ENCODE data around the gene OR5L1. TPM values are rescaled to one million over a fixed set of nuclear protein-coding genes. Genes with fewer than 3 reads are reported as not detected.

OR5L1 gene
- total RNA-seq, 1 experiment from 2014 or later, result not detected

GRCh38 chr11:55819330-55819729 is 8.2 kb downstream of the OR5L1 start, which contains the start of gene OR5D18:
Gene OR5D18 (plus strand): TSS chr11:55819630. CDS start chr11:55819630, 0 bp downstream.
- CTCF ChIA-PET, result no interaction called here
- Histone ChIP-seq H3K9me3 (ENCODE audit: control insufficient read depth in 1 of 2, insufficient read depth in 1 of 2, low read depth in 1 of 2, low read length in 2 of 2) (peaks cover 6 to 12% of the 10 kb centered on the region in 2 experiments; a peak in 3 of 4 replicates), H3K9me2 (ENCODE audit: insufficient read depth) (no peaks in the 10 kb centered on the region), H3K27me3 (ENCODE audit: insufficient read depth, low read length) (no peaks in the 10 kb centered on the region), H3K27ac (ENCODE audit: low read depth, low read length) (no peak within 1 kb of the TSS), H3K4me1 (ENCODE audit: control insufficient read depth in 1 of 2, insufficient read depth in 2 of 2, low read length in 2 of 2) (no peaks in the 10 kb centered on the region), H3K4me2 (ENCODE audit: low read length) (no peak within 1 kb of the TSS), H3K9ac (ENCODE audit: low read length) (no peak within 1 kb of the TSS), H3K4me3 (replicated peaks in 1 of 2; ENCODE audit: low read depth in 1 of 2, low read length in 2 of 2) (no peak within 1 kb of the TSS), H3K79me2 (ENCODE audit: insufficient read depth, low read length) (no peaks in the 10 kb centered on the region), H3K36me3 (ENCODE audit: control insufficient read depth in 1 of 2, insufficient read depth in 2 of 2, low read length in 2 of 2) (no peaks in the 10 kb centered on the region), H4K20me1 (ENCODE audit: insufficient read depth) (no peaks in the 10 kb centered on the region), H2AFZ (ENCODE audit: low read depth, low read length, poor library complexity, severe bottlenecking) (no peak within 1 kb of the TSS)
- ATAC-seq (no peak), DNase-seq (ENCODE audit: low read depth, low spot score) (no peak)
- intact Hi-C loops (cut with micrococcal nuclease), result no loop called here
- no TSS peak for BruUV-seq (replicated peaks)
- RAD21 ChIA-PET (ENCODE audit: low non-redundant PET in 1 of 2, low total read pairs in 2 of 2, uncharacterized antibody in 2 of 2, unreplicated experiment in 2 of 2), result no interaction called here
- POLR2A ChIA-PET, result no interaction called here
- TF ChIP-seq ELF1 (IDR thresholded peaks at IDR 0.05; ENCODE audit: borderline replicate concordance, low read depth), result no peak
- no peak for TF ChIP-seq ATF3 (IDR thresholded peaks at IDR 0.05)

DNA sequence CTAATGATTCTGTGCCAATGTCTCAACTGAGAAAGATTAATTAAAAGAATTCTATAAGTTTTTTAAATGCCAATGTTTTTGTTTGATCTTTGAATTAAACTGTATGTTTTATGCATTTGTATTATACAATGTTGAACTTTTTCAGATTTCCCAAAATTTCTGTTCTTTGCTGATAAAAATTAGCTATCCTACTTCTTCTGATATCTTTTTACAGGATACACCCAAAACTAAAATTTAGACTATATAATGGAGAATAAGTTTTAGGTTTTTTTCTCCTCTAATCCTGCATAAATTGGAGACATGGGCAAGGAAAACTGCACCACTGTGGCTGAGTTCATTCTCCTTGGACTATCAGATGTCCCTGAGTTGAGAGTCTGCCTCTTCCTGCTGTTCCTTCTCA is 15.8 kb downstream of the OR5L1 start, which contains the start of gene OR5L2:
TSS of gene OR5L2 (plus strand) at position 301 of the 400 bp plus-strand sequence. CDS start at position 301, 0 bp downstream.
- no peak within 1 kb of the TSS for H2AFZ ChIP-seq (ENCODE audit: low read depth, low read length, poor library complexity, severe bottlenecking)
- H3K4me3 ChIP-seq (replicated peaks in 1 of 2; ENCODE audit: low read depth in 1 of 2, low read length in 2 of 2), result no peak within 1 kb of the TSS
- peaks cover 11 to 13% of the 10 kb centered on the region in 2 experiments; a peak in 2 of 4 replicates for H3K9me3 ChIP-seq (ENCODE audit: control insufficient read depth in 1 of 2, insufficient read depth in 1 of 2, low read depth in 1 of 2, low read length in 2 of 2)
- ATAC-seq (no peak), DNase-seq (ENCODE audit: low read depth, low spot score) (no peak)
- no peaks in the 10 kb centered on the region for H3K9me2 ChIP-seq (ENCODE audit: insufficient read depth)
- H3K9ac ChIP-seq (ENCODE audit: low read length), result no peak within 1 kb of the TSS
- no TSS peak for BruUV-seq (replicated peaks)
- intact Hi-C loops (cut with micrococcal nuclease), result no loop called here
- H3K27me3 ChIP-seq (ENCODE audit: insufficient read depth, low read length), result no peaks in the 10 kb centered on the region
- no peaks in the 10 kb centered on the region for H4K20me1 ChIP-seq (ENCODE audit: insufficient read depth)
- H3K4me2 ChIP-seq (ENCODE audit: low read length), result no peak within 1 kb of the TSS
- H3K27ac ChIP-seq (ENCODE audit: low read depth, low read length), result no peak within 1 kb of the TSS
- no peaks in the 10 kb centered on the region for H3K36me3 ChIP-seq (ENCODE audit: control insufficient read depth in 1 of 2, insufficient read depth in 2 of 2, low read length in 2 of 2)
- TF ChIP-seq YY1 (IDR thresholded peaks at IDR 0.05; ENCODE audit: extremely low read depth, insufficient replicate concordance, low read depth, low read length), result no peak
- TF ChIP-seq POLR2A (IDR thresholded peaks at IDR 0.05; ENCODE audit: borderline replicate concordance, extremely low read depth, insufficient read depth, insufficient read length), result no peak
- TF ChIP-seq, protein P1, sequence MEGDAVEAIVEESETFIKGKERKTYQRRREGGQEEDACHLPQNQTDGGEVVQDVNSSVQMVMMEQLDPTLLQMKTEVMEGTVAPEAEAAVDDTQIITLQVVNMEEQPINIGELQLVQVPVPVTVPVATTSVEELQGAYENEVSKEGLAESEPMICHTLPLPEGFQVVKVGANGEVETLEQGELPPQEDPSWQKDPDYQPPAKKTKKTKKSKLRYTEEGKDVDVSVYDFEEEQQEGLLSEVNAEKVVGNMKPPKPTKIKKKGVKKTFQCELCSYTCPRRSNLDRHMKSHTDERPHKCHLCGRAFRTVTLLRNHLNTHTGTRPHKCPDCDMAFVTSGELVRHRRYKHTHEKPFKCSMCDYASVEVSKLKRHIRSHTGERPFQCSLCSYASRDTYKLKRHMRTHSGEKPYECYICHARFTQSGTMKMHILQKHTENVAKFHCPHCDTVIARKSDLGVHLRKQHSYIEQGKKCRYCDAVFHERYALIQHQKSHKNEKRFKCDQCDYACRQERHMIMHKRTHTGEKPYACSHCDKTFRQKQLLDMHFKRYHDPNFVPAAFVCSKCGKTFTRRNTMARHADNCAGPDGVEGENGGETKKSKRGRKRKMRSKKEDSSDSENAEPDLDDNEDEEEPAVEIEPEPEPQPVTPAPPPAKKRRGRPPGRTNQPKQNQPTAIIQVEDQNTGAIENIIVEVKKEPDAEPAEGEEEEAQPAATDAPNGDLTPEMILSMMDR (IDR thresholded peaks at IDR 0.05 in 2 of 3, conservative IDR thresholded peaks at IDR 0.05 in 1 of 3; ENCODE audit: borderline replicate concordance in 1 of 3, insufficient read depth in 1 of 3, low read depth in 2 of 3, low read length in 2 of 3), result no peak
- no peak for TF ChIP-seq CBX3 (IDR thresholded peaks at IDR 0.05; ENCODE audit: low read depth)
- RAD21 ChIA-PET (ENCODE audit: low non-redundant PET in 1 of 2, low total read pairs in 2 of 2, uncharacterized antibody in 2 of 2, unreplicated experiment in 2 of 2), result no interaction called here
- POLR2A ChIA-PET, result no interaction called here
- no peaks in the 10 kb centered on the region for H3K79me2 ChIP-seq (ENCODE audit: insufficient read depth, low read length)
- no peaks in the 10 kb centered on the region for H3K4me1 ChIP-seq (ENCODE audit: control insufficient read depth in 1 of 2, insufficient read depth in 2 of 2, low read length in 2 of 2)
- CTCF ChIA-PET, result no interaction called here
